Heart left ventricle (tissue), 13 donors: Measurements from ENCODE around the gene ROBO1.

Experiments used
- CTCF ChIP-seq, 12 donors: fragments of 200-600 bp; sonication (generic) in 4 of 12; IDR thresholded peaks; one replicate each; pipeline versions ENCODE4 v1.5.0 to v1.8.0; 2018 to 2022; ENCODE audit warnings: antibody characterized with exemption in 12 of 12, mild to moderate bottlenecking in 5 of 12
- POLR2A ChIP-seq, 2 donors: fragments of 450-650 bp; IDR thresholded peaks; one replicate each; pipeline ENCODE4 v1.6.1; 2017; ENCODE audit warnings: antibody characterized with exemption in 2 of 2, mild to moderate bottlenecking in 2 of 2, moderate library complexity in 2 of 2
- donor health status: ischemic (EF 13 %, LVEDD 7.1; RV severe dilation, severe dysfunction).
- donor health status: DM: no; HTN: yes; CAD: no.
- donor health status: DM: no; HTN: no; CAD: no.
- donor health status: ischemic (EF 25% LVEDD 6.9; RV normal size, moderate dysfunction).
- donor health status: ischemic (EF 25% LVEDD 5.7; RV mildly dilated, moderate dysfunction).
- donor health status: ischemic (EF 35%, LVEDD 5.7; RV mildly dilated, moderate dysfunction).
- donor health status: nonischemic (EF 11% LVEDD 7.7; RV severe dilation, severe dysfunction).
- donor health status: DM: yes; HTN: yes; CAD: no.
- donor health status: PGD.
- donor health status: ischemic (EF 29% LVEDD 5.4; RV normal size, mild dysfunction).
- donor health status: nonischemic (EF 23%, LVEDD 6.1; RV moderate dilation, normal function).

GRCh38 chr3:79047581-79047980, 720.2 kb downstream of the ROBO1 start:
- TF ChIP-seq CTCF (IDR thresholded peaks at IDR 0.05) (no peak), POLR2A (IDR thresholded peaks at IDR 0.05) (no peak)
